Measurements from ENCODE around the gene METTL24. TPM values are rescaled to one million over a fixed set of nuclear protein-coding genes. Genes with fewer than 3 reads are reported as not detected.

METTL24 gene
- polyA plus RNA-seq, result 1 to 10 TPM in 1 of 3 donors, under 1 TPM in 1, not detected in 1; 0.81 to 2.8 TPM

GRCh38 chr6:110357664-110358552 lies at the start of gene METTL24:
Gene METTL24 (minus strand): TSS chr6:110358349. CDS start chr6:110358272, 77 bp downstream.
- H3K27me3 Mint-ChIP-seq (ENCODE audit: low read depth in 3 of 3), result peaks cover 7 to 30% (median 20%) of the 10 kb centered on the region in 3 donors
- DNase-seq, result peak; percentile 7 to 17 (median 8)
- H3K4me1 Mint-ChIP-seq, result peaks cover 9 to 22% of the 10 kb centered on the region in 2 donors
- no peak within 1 kb of the TSS for H3K27ac Mint-ChIP-seq
- H3K36me3 Mint-ChIP-seq, result peaks cover 0 to 3% (median 0%) of the 10 kb centered on the region in 3 donors
- H3K4me3 Mint-ChIP-seq, result peak within 1 kb of the TSS; percentile 79 to 89 (median 86)
- H3K9me3 Mint-ChIP-seq, result peaks cover 0 to 8% (median 0%) of the 10 kb centered on the region in 6 donors

- Mint-ChIP-seq H3K4me1 (no peaks in the 10 kb centered on the region), H3K9me3 (no peaks in the 10 kb centered on the region), H3K27ac (no peak overlapping the region), H3K27me3 (ENCODE audit: low read depth in 3 of 3) (peaks cover 0 to 4% (median 2%) of the 10 kb centered on the region in 3 donors), H3K36me3 (no peaks in the 10 kb centered on the region), H3K4me3 (no peak overlapping the region)
- DNase-seq, result no peak
Measured at GRCh38 chr6:110404607-110405006, 46.5 kb upstream of the METTL24 start.

GRCh38 chr6:110401585-110402176 lies 43.5 kb upstream of the METTL24 start:
- no peak overlapping the region for H3K4me3 Mint-ChIP-seq
- H3K4me1 Mint-ChIP-seq, result no peaks in the 10 kb centered on the region
- H3K27ac Mint-ChIP-seq, result no peak overlapping the region
- H3K36me3 Mint-ChIP-seq, result no peaks in the 10 kb centered on the region
- H3K9me3 Mint-ChIP-seq, result no peaks in the 10 kb centered on the region
- DNase-seq, result no peak
- peaks cover 2 to 8% (median 6%) of the 10 kb centered on the region in 3 donors for H3K27me3 Mint-ChIP-seq (ENCODE audit: low read depth in 3 of 3)

GRCh38 chr6:110400208-110400607 lies 42.1 kb upstream of the METTL24 start:
- H3K4me1 Mint-ChIP-seq, result no peaks in the 10 kb centered on the region
- peaks cover 2 to 8% (median 6%) of the 10 kb centered on the region in 3 donors for H3K27me3 Mint-ChIP-seq (ENCODE audit: low read depth in 3 of 3)
- H3K27ac Mint-ChIP-seq, result no peak overlapping the region
- no peak for DNase-seq
- H3K36me3 Mint-ChIP-seq, result no peaks in the 10 kb centered on the region
- no peaks in the 10 kb centered on the region for H3K9me3 Mint-ChIP-seq
- peak overlapping the region in 3 of 5 donors; percentile 60 to 65 (median 64) for H3K4me3 Mint-ChIP-seq

GRCh38 chr6:110399219-110400071 lies 41.3 kb upstream of the METTL24 start:
- Mint-ChIP-seq H3K4me1 (no peaks in the 10 kb centered on the region), H3K27me3 (ENCODE audit: low read depth in 3 of 3) (peaks cover 2 to 8% (median 6%) of the 10 kb centered on the region in 3 donors), H3K27ac (no peak overlapping the region), H3K9me3 (no peaks in the 10 kb centered on the region), H3K36me3 (no peaks in the 10 kb centered on the region), H3K4me3 (peak overlapping the region in 3 of 5 donors; percentile 64 to 77 (median 74))
- DNase-seq, result peak in 1 of 3 donors; percentile 8

- no peaks in the 10 kb centered on the region for H3K9me3 Mint-ChIP-seq
- no peaks in the 10 kb centered on the region for H3K4me1 Mint-ChIP-seq
- H3K4me3 Mint-ChIP-seq, result peak overlapping the region in 2 of 5 donors; percentile 1 to 9
- peaks cover 2 to 8% (median 6%) of the 10 kb centered on the region in 3 donors for H3K27me3 Mint-ChIP-seq (ENCODE audit: low read depth in 3 of 3)
- H3K27ac Mint-ChIP-seq, result no peak overlapping the region
- H3K36me3 Mint-ChIP-seq, result no peaks in the 10 kb centered on the region
- DNase-seq, result no peak
Measured at GRCh38 chr6:110398778-110399177, 40.6 kb upstream of the METTL24 start.

GRCh38 chr6:110395221-110395620 lies 37.1 kb upstream of the METTL24 start:
- H3K4me3 Mint-ChIP-seq, result no peak overlapping the region
- DNase-seq, result no peak
- peaks cover 7 to 9% of the 10 kb centered on the region in 2 donors for H3K4me1 Mint-ChIP-seq
- H3K36me3 Mint-ChIP-seq, result no peaks in the 10 kb centered on the region
- H3K9me3 Mint-ChIP-seq, result no peaks in the 10 kb centered on the region
- peaks cover 2 to 8% (median 2%) of the 10 kb centered on the region in 3 donors for H3K27me3 Mint-ChIP-seq (ENCODE audit: low read depth in 3 of 3)
- H3K27ac Mint-ChIP-seq, result no peak overlapping the region

- no peaks in the 10 kb centered on the region for H3K9me3 Mint-ChIP-seq
- H3K27ac Mint-ChIP-seq, result no peak overlapping the region
Measured at GRCh38 chr6:110394409-110394808, 36.3 kb upstream of the METTL24 start.

GRCh38 chr6:110392727-110393126 lies 34.6 kb upstream of the METTL24 start:
- no peak overlapping the region for H3K4me3 Mint-ChIP-seq
- no peaks in the 10 kb centered on the region for H3K36me3 Mint-ChIP-seq
- peaks cover 22 to 28% of the 10 kb centered on the region in 2 donors for H3K4me1 Mint-ChIP-seq
- peaks cover 0 to 1% (median 0%) of the 10 kb centered on the region in 3 donors for H3K27me3 Mint-ChIP-seq (ENCODE audit: low read depth in 3 of 3)
- no peak overlapping the region for H3K27ac Mint-ChIP-seq
- no peak for DNase-seq
- no peaks in the 10 kb centered on the region for H3K9me3 Mint-ChIP-seq

More at GRCh38 chr6:110394409-110394808, 36.3 kb upstream of the METTL24 start:
- DNase-seq, result no peak
- Mint-ChIP-seq H3K36me3 (no peaks in the 10 kb centered on the region), H3K27me3 (ENCODE audit: low read depth in 3 of 3) (peaks cover 2 to 6% (median 4%) of the 10 kb centered on the region in 3 donors), H3K4me1 (peaks cover 15 to 17% of the 10 kb centered on the region in 2 donors), H3K4me3 (no peak overlapping the region)

- Mint-ChIP-seq H3K4me1 (peaks cover 22 to 28% of the 10 kb centered on the region in 2 donors), H3K4me3 (peak overlapping the region in 4 of 5 donors; percentile 12 to 62 (median 54)), H3K27ac (peak overlapping the region in 4 of 6 donors; percentile 9 to 75 (median 52)), H3K27me3 (ENCODE audit: low read depth in 3 of 3) (peaks cover 0 to 1% (median 0%) of the 10 kb centered on the region in 3 donors), H3K9me3 (no peaks in the 10 kb centered on the region), H3K36me3 (no peaks in the 10 kb centered on the region)
- no peak for DNase-seq
Measured at GRCh38 chr6:110390404-110390803, 32.3 kb upstream of the METTL24 start.

- H3K4me3 Mint-ChIP-seq, result peak overlapping the region; percentile 20 to 57 (median 42)
- H3K27me3 Mint-ChIP-seq (ENCODE audit: low read depth in 3 of 3), result peaks cover 0 to 1% (median 0%) of the 10 kb centered on the region in 3 donors
- H3K4me1 Mint-ChIP-seq, result peaks cover 22 to 28% of the 10 kb centered on the region in 2 donors
- peak overlapping the region; percentile 9 to 77 (median 65) for H3K27ac Mint-ChIP-seq
- H3K36me3 Mint-ChIP-seq, result no peaks in the 10 kb centered on the region
- H3K9me3 Mint-ChIP-seq, result no peaks in the 10 kb centered on the region
- DNase-seq, result peak in 2 of 3 donors; percentile 5 to 19
Measured at GRCh38 chr6:110389689-110390382, 31.7 kb upstream of the METTL24 start.

GRCh38 chr6:110387986-110388385 lies 29.8 kb upstream of the METTL24 start:
- Mint-ChIP-seq H3K9me3 (peaks cover 0 to under 1% (median 0%) of the 10 kb centered on the region in 6 donors), H3K4me3 (no peak overlapping the region), H3K27ac (no peak overlapping the region), H3K27me3 (ENCODE audit: low read depth in 3 of 3) (peaks cover 0 to 3% (median 3%) of the 10 kb centered on the region in 3 donors), H3K4me1 (peaks cover 22 to 28% of the 10 kb centered on the region in 2 donors), H3K36me3 (no peaks in the 10 kb centered on the region)
- DNase-seq, result no peak
